Neural progenitor cell (in vitro differentiated cells): Measurements from ENCODE around the gene CD2BP2. TPM values are rescaled to one million over a fixed set of nuclear protein-coding genes. Genes with fewer than 3 reads are reported as not detected.

Experiments
- DNase-seq: peaks from one replicate; pipeline ENCODE4 v3.0.0-alpha.2; 2016; ENCODE audit warnings: low spot score
- H2AFZ ChIP-seq: fragments of 200-600 bp; sonication (generic); replicated peaks from 2 replicates; pipeline ENCODE4 v1.6.1; 2016; ENCODE audit warnings: antibody characterized with exemption
- H3F3A ChIP-seq: fragments of 200-600 bp; sonication (generic); 2 replicates; pipeline ENCODE4 v1.6.1; 2016; ENCODE audit warnings: antibody characterized with exemption, low read depth
- H3K27ac ChIP-seq: fragments of 200-600 bp; sonication (generic); 2 replicates; pipeline ENCODE4 v1.5.1; 2016; ENCODE audit warnings: mild to moderate bottlenecking
- H3K27me3 ChIP-seq: fragments of 200-600 bp; sonication (generic); 2 replicates; pipeline ENCODE4 v1.6.1; 2016; ENCODE audit warnings: mild to moderate bottlenecking, moderate library complexity
- H3K36me3 ChIP-seq: fragments of 200-600 bp; sonication (generic); 2 replicates; pipeline ENCODE4 v1.5.1; 2016
- H3K4me1 ChIP-seq: fragments of 200-600 bp; sonication (generic); 2 replicates; pipeline ENCODE4 v1.6.1; 2016; ENCODE audit warnings: mixed run types
- H3K4me2 ChIP-seq: fragments of 200-600 bp; sonication (generic); 2 replicates; pipeline ENCODE4 v1.6.1; 2016
- H3K4me3 ChIP-seq: fragments of 200-600 bp; sonication (generic); 2 replicates; pipeline ENCODE4 v1.5.1; 2016
- H3K79me2 ChIP-seq: fragments of 200-600 bp; sonication (generic); 2 replicates; pipeline ENCODE4 v1.6.1; 2016; ENCODE audit warnings: low read depth
- H3K9ac ChIP-seq: fragments of 200-600 bp; sonication (generic); 2 replicates; pipeline ENCODE4 v1.6.1; 2016
- H3K9me3 ChIP-seq: fragments of 200-600 bp; sonication (generic); 2 replicates; pipeline ENCODE4 v1.5.1; 2016; ENCODE audit warnings: low read depth
- H4K20me1 ChIP-seq: fragments of 200-600 bp; sonication (generic); 2 replicates; pipeline ENCODE4 v1.6.1; 2016; ENCODE audit warnings: low read depth
- H3K27ac Mint-ChIP-seq: 3 replicates; pipeline ENCODE4 v1.8.0; 2021; ENCODE audit warnings: mixed read lengths
- H3K27me3 Mint-ChIP-seq: 2 replicates; pipeline ENCODE4 v1.8.0; 2022; ENCODE audit warnings: low read depth, mild to moderate bottlenecking, inconsistent platforms, moderate library complexity, mixed read lengths; ENCODE audit not compliant: insufficient read depth
- H3K36me3 Mint-ChIP-seq: 3 replicates; pipeline ENCODE4 v1.8.0; 2021; ENCODE audit warnings: mixed read lengths
- H3K4me1 Mint-ChIP-seq: 3 replicates; pipeline ENCODE4 v1.8.0; 2021; ENCODE audit warnings: mixed read lengths
- H3K4me3 Mint-ChIP-seq: 3 replicates; pipeline ENCODE4 v1.8.0; 2021; ENCODE audit warnings: mild to moderate bottlenecking, moderate library complexity, mixed read lengths
- H3K9me3 Mint-ChIP-seq: 3 replicates; pipeline ENCODE4 v1.8.0; 2020; ENCODE audit warnings: mixed read lengths
- EZH2 ChIP-seq: fragments of 200-600 bp; sonication (generic); IDR thresholded peaks from 2 replicates; pipeline ENCODE4 v1.6.1; 2017; ENCODE audit warnings: antibody characterized with exemption, mild to moderate bottlenecking, moderate library complexity
- EZH2phosphoT487 ChIP-seq: fragments of 200-600 bp; sonication (generic); IDR thresholded peaks from 2 replicates; pipeline ENCODE4 v1.6.1; 2017; ENCODE audit warnings: antibody characterized with exemption
- total RNA-seq: library from RNA; depleted of rRNA; stranded (reverse); fragments of >200 nt; gene quantifications from 2 replicates; pipeline ENCODE4 v1.2.3, GENCODE V29; 2015; ENCODE audit warnings: low replicate concordance
- TF ChIP-seq, protein P1 (sequence below): fragments of 200-600 bp; sonication (generic); IDR thresholded peaks from 2 replicates; pipeline ENCODE4 v1.5.1; 2017; ENCODE audit warnings: antibody characterized with exemption, mild to moderate bottlenecking

Gene CD2BP2
- total RNA-seq, 1 donor from 2014 or later: 30.4 TPM

DNA sequence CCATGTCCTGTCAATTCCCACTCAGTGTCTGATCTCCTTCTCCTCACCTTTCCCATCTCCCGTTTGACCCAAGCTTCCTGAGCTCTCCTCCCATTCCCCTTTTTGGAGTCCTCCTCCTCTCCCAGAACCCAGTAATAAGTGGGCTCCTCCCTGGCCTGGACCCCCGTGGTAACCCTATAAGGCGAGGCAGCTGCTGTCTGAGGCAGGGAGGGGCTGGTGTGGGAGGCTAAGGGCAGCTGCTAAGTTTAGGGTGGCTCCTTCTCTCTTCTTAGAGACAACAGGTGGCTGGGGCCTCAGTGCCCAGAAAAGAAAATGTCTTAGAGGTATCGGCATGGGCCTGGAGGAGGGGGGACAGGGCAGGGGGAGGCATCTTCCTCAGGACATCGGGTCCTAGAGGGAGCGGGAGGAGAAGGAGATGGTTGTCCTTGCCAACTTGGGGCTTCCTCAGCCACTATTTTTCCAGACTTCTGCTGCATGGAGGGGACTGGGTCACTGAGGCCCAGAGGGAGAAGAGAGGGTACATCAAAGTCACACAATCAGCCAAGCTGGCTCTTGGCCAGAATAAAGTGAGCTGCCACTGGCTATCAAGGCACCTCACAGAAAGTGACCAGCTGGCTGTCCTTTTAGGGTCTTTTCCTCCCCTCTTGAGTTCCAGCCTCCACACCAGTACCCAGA lies 17.1 kb upstream of the CD2BP2 start:
- TF ChIP-seq EZH2: no peak
- TF ChIP-seq, protein P1, sequence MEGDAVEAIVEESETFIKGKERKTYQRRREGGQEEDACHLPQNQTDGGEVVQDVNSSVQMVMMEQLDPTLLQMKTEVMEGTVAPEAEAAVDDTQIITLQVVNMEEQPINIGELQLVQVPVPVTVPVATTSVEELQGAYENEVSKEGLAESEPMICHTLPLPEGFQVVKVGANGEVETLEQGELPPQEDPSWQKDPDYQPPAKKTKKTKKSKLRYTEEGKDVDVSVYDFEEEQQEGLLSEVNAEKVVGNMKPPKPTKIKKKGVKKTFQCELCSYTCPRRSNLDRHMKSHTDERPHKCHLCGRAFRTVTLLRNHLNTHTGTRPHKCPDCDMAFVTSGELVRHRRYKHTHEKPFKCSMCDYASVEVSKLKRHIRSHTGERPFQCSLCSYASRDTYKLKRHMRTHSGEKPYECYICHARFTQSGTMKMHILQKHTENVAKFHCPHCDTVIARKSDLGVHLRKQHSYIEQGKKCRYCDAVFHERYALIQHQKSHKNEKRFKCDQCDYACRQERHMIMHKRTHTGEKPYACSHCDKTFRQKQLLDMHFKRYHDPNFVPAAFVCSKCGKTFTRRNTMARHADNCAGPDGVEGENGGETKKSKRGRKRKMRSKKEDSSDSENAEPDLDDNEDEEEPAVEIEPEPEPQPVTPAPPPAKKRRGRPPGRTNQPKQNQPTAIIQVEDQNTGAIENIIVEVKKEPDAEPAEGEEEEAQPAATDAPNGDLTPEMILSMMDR: no peak
- no peak for TF ChIP-seq EZH2phosphoT487
- Histone ChIP-seq H3K9ac (no peak overlapping the region), H3K9me3 (no peaks in the 10 kb centered on the region), H3K4me1 (peaks cover 31% of the 10 kb centered on the region), H3K4me2 (no peak overlapping the region), H4K20me1 (peaks cover 26% of the 10 kb centered on the region), H2AFZ (no peak overlapping the region), H3K36me3 (no peaks in the 10 kb centered on the region), H3F3A (peaks cover 22% of the 10 kb centered on the region), H3K79me2 (peaks cover 27% of the 10 kb centered on the region), H3K4me3 (no peak overlapping the region), H3K27me3 (no peaks in the 10 kb centered on the region), H3K27ac (no peak overlapping the region)
- no peaks in the 10 kb centered on the region for H3K9me3 Mint-ChIP-seq
- H3K27ac Mint-ChIP-seq: peak overlapping the region; percentile 1
- H3K36me3 Mint-ChIP-seq: peaks cover 3% of the 10 kb centered on the region
- no peak for DNase-seq
- H3K4me3 Mint-ChIP-seq: peak overlapping the region; percentile 86
- H3K27me3 Mint-ChIP-seq: peaks cover 3% of the 10 kb centered on the region
- H3K4me1 Mint-ChIP-seq: peaks cover 40% of the 10 kb centered on the region

DNA sequence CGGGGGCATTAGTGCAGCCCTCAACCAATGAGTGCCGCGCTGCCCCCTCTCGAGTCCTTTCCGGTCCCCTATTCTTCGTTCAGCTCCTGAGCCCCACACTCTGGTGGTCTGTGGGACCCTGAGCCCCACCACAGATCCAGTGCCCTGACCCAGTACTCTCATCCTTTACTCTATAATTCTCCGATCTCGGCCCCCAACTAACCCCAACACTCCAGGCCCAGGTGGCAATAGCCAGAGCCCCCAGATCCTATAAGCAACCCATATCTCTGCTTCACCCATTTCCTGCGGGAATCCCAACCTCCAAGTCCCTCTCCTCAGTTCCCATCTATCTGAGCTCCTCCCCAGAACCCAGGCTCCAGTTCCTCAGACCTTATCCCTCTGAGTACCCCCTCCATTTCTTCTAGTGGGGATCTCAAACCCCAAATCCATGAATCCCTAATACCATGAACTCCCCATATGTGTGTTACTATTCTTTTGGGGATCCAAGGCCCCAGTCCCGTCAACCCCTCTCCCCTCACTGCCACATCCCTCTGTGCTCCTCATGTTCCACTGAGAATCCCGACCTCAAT lies 16.2 kb upstream of the CD2BP2 start:
- H3K27me3 ChIP-seq: no peaks in the 10 kb centered on the region
- Mint-ChIP-seq H3K27ac (peak overlapping the region; percentile 95), H3K36me3 (peaks cover 9% of the 10 kb centered on the region), H3K9me3 (no peaks in the 10 kb centered on the region), H3K4me3 (peak overlapping the region; percentile 86), H3K4me1 (peaks cover 44% of the 10 kb centered on the region), H3K27me3 (peaks cover 3% of the 10 kb centered on the region)
- H3K9ac ChIP-seq: no peak overlapping the region
- peak overlapping the region; percentile 74 for H3K27ac ChIP-seq
- H2AFZ ChIP-seq: no peak overlapping the region
- peaks cover 15% of the 10 kb centered on the region for H3F3A ChIP-seq
- H3K79me2 ChIP-seq: peaks cover 35% of the 10 kb centered on the region
- H3K4me3 ChIP-seq: peak overlapping the region; percentile 40
- no peaks in the 10 kb centered on the region for H3K36me3 ChIP-seq
- peak overlapping the region; percentile 80 for H3K4me2 ChIP-seq
- TF ChIP-seq EZH2phosphoT487: no peak
- TF ChIP-seq, protein P1: peak; percentile 1
- TF ChIP-seq EZH2: no peak
- H3K9me3 ChIP-seq: no peaks in the 10 kb centered on the region
- DNase-seq: no peak
- H3K4me1 ChIP-seq: peaks cover 26% of the 10 kb centered on the region
- peaks cover 28% of the 10 kb centered on the region for H4K20me1 ChIP-seq

DNA sequence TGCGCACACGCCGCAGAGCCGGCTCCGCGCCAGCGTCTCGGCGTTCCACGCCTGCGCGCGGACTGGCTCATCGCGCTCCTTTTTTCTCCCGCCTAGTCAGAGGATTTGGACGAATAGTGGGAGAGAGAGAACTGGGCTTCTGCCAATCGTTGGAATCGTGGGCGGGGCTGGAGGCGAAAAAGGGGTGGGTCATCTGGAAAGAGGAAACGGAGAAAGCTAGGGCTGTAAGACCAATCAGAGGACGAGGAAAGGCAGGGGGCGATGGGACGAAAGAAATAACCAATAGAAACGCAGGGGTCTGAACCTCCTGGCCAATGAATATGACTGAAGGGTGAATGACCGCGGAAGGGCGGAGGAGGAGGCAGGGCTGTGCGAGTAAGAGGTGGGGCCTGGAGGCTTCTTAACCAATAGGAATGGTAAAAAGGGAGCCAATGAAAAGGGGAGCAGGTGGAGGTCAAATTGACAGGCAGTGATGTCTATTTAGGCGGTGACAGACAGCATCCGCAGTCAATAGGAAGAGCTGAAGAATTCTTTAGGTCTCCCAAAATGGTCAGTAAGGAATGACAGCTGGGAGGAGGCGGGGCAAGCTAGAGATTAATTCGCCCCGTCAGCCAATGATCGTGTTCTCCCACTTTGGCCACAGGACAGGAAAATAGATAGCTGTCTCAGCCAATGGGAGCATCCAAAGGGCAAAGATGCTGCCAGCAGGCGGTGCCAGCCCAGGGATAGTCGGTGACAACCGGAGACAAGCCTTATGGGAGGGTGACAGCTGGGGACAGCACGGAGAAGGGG lies 15.5 kb upstream of the CD2BP2 start, which contains the start of gene TBC1D10B:
Gene TBC1D10B, minus strand, starts transcription at position 39 of the 792 bp plus-strand sequence. CDS start 311 bp downstream, outside the sequence.
- Mint-ChIP-seq H3K4me1 (peaks cover 46% of the 10 kb centered on the region), H3K27me3 (peaks cover 3% of the 10 kb centered on the region), H3K36me3 (peaks cover 10% of the 10 kb centered on the region), H3K4me3 (peak within 1 kb of the TSS; percentile 90), H3K9me3 (no peaks in the 10 kb centered on the region), H3K27ac (peak within 1 kb of the TSS; percentile 95)
- peak within 1 kb of the TSS; percentile 74 for H3K27ac ChIP-seq
- peak within 1 kb of the TSS; percentile 91 for H3K4me2 ChIP-seq
- no peak within 1 kb of the TSS for H2AFZ ChIP-seq
- H3K9ac ChIP-seq: peak within 1 kb of the TSS; percentile 59
- DNase-seq: peak; percentile 100
- H3K36me3 ChIP-seq: no peaks in the 10 kb centered on the region
- H3K79me2 ChIP-seq: peaks cover 42% of the 10 kb centered on the region
- TF ChIP-seq EZH2phosphoT487: no peak
- TF ChIP-seq, protein P1: peak; percentile 23
- peak within 1 kb of the TSS; percentile 95 for H3K4me3 ChIP-seq
- H3K4me1 ChIP-seq: peaks cover 21% of the 10 kb centered on the region
- no peaks in the 10 kb centered on the region for H3K27me3 ChIP-seq
- no peaks in the 10 kb centered on the region for H3K9me3 ChIP-seq
- peaks cover 17% of the 10 kb centered on the region for H3F3A ChIP-seq
- H4K20me1 ChIP-seq: peaks cover 28% of the 10 kb centered on the region
